Measurements from ENCODE around the gene DSCAML1.

The DSCAML1 gene

DNA sequence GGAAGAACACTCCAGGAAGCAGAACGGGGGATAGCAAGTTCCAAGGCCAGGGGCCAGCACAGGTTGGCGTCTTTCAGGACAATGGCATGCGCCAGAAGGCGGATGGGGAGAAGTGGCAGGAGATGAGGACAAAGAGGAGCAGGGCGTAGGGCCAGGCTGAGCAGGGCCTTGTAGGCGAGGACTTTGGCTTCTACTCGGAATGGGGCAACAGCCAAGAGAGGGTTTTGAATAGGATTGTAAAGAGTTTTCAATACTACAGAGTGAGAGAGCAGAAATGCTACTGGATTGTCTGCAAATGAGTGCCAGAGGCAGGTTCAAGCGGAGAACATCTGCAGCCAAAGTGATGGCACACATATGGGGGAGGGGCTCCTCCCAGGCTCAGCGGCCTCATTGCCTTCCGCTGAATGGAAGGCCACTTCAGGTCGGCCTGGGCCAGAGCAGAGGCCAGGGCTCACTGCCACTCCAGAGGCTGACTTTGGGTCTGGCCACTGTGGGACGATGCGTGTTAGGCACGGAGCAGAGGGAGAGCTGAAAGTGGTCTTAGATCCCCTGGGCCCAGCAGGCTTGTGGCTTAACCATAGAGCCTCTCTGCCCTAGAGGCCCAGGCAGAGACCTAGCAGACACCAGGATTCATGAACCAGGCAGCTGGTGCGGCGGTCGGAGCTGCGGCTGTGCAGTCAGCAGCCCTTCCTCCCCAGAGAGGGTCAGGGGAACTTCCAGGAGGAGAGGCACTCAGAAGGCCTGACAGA is 118.2 kb downstream of the DSCAML1 start:
- H3K4me3 ChIP-seq (ENCODE audit: low read depth, low read length), result no peak overlapping the region
- no peak for DNase-seq (ENCODE audit: low read depth)

DNA sequence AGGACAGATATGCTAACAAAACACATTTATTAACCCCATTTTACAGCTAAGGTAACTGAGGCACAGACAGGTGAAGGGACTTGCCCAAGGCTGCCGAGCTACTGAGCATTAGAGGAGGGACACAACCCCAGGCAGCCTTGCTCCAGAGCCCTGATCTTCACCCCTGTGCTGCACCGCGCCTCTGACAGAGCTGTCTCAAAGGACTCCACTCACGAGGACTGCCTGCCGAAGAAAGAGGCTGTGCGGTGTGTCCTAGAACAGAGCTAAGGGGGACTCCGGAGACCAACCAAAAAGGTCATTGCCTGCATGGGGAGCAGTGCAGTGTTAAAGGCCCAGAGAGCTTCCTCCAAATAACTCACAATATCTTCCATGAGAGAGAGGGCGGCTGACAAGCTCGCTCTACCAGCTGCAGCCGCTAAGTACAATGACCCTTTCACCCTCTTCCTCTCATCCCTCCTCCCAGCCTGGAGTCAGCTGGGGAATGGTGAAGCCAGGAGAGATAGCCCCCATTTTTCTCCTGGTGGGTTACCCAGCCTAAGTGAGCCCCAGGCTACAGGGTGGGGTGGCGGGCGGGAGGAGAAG is 119.2 kb downstream of the DSCAML1 start:
- DNase-seq (ENCODE audit: low read depth), result no peak
- H3K4me3 ChIP-seq (ENCODE audit: low read depth, low read length), result no peak overlapping the region

DNA sequence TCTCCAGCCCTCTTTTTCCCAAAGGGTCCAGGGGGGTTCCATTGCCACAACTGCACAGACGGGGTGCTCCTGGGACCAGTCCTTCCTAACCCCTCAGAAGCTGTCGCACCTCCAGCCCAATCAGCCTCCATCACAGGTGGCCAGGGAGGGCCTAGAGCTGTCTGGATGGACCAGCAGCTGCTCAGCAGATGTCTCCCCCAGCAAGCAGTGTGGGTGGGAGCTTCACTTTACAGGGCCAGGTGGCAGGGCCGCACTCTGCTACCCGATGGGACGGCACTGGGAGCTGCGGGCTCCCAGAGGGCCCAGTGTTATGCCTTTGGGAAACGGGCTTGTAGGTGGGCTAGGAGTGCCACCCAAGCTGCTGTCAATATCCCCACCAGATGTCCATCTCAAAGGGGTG is 120.5 kb downstream of the DSCAML1 start:
- H3K4me3 ChIP-seq (ENCODE audit: low read depth, low read length), result no peak overlapping the region
- no peak for DNase-seq (ENCODE audit: low read depth)

DNA sequence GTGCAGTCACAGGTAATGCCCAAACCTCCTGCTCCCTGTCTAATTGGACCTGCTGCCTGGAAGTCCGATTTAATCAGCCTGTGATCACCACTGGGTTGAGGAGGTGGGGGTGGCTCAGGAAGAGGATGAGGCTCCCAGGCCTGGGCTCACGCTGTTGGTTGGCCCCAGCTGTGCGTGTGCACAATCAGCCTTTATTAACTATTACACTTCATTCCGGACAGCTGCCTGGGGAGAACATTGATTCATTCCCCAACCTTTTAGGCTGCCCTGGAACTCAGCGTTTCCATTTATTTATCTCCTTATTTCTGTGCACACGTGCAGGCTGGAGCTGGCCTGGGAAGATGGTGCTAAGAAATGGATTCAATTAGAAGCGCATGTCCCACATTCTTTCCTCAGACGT is 123.4 kb downstream of the DSCAML1 start:
- H3K4me3 ChIP-seq (ENCODE audit: low read depth, low read length), result no peak overlapping the region

GRCh38 chr11:117671370-117671769 is 125.6 kb downstream of the DSCAML1 start:
- no peak overlapping the region for H3K4me3 ChIP-seq (ENCODE audit: low read depth, low read length)
- no peak for DNase-seq (ENCODE audit: low read depth)

More for the DNA sequence above, 123.4 kb downstream of the DSCAML1 start:
- DNase-seq (ENCODE audit: low read depth), result no peak

DNA sequence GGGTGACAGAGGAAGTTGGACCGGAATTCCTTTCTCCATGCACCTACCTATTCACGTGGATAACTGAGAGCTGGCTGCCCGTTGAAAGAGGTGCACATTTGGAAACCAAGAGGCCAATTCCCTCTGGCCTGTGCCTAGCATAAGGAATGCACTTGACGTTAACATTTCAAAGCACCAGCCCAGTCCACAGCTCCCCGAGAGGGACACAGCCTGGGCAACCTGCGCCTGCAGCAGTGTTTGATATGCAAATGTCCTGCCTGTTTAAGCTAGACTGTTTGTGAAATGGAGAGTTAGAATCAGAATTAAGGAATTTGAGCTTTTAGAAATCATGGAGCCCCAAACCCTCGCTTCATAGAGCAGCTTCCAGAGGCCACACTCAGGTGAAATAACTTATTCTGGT is 126.1 kb downstream of the DSCAML1 start:
- H3K4me3 ChIP-seq (ENCODE audit: low read depth, low read length), result no peak overlapping the region
- DNase-seq (ENCODE audit: low read depth), result no peak

GRCh38 chr11:117670443-117670842 is 126.6 kb downstream of the DSCAML1 start:
- no peak for DNase-seq (ENCODE audit: low read depth)
- no peak overlapping the region for H3K4me3 ChIP-seq (ENCODE audit: low read depth, low read length)

DNA sequence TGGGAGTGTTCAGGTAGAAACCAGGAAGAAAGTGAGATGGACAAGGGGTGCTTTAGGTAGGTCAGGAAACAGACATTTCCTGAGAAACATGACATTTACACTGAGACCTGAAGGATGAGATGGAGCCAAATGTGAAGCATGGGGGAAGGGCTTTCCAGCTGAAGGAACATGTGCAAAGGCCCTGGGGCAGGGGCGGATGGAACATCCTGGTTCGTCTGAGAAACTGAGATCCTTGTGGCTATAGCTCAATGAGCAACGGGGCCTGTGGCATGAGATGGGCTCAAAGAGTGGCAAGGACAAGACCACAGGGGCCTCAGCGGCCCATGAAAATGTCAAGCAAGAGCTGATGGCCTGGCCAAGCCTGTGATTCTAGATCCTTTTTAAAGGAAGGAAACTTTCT is 127.4 kb downstream of the DSCAML1 start:
- DNase-seq (ENCODE audit: low read depth), result no peak
- H3K4me3 ChIP-seq (ENCODE audit: low read depth, low read length), result no peak overlapping the region

DNA sequence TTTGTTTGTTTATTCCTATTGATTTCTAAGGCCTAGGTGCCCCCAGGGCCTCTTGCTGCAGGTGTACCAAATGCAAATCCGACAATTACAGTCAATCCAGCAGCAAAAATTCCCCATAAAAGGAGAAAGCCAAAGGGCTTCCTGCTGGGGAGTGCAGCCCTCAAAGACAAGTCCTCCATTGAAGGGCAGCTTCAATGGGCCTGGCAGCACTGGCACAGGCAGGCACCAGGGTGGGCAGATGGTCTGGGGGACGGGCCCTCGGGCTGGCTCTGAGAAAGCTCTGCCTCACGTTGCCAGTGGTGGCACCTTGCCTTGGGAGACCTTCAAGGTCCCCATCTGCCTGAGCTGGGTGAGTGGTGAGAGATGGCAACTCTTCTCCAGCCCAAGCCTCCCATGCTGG is 128.0 kb downstream of the DSCAML1 start:
- DNase-seq (ENCODE audit: low read depth), result no peak
- no peak overlapping the region for H3K4me3 ChIP-seq (ENCODE audit: low read depth, low read length)

- DNase-seq (ENCODE audit: low read depth), result no peak
- no peak overlapping the region for H3K4me3 ChIP-seq (ENCODE audit: low read depth, low read length)
Measured at GRCh38 chr11:117668321-117668751, 128.7 kb downstream of the DSCAML1 start.

DNA sequence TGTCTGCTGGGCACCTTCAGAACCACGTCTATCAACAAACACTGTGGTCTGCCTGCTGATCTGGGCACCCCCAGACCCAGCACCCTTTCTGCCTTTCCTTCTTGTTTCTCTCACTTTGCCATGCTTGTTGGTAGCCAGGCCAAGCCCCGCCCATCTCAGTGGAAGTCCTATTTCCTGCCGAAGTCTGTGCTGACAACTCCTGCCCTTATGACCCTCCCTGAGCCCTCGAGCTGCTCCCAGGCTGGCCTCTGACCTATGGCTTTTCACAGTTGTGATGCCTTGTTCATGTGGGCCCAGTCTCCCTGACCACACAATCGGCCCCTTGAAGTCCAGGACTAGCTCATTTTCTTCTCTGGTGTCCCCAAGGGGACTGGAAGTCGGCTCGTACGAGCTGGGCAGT is 132.1 kb downstream of the DSCAML1 start:
- no peak overlapping the region for H3K4me3 ChIP-seq (ENCODE audit: low read depth, low read length)
- no peak for DNase-seq (ENCODE audit: low read depth)

DNA sequence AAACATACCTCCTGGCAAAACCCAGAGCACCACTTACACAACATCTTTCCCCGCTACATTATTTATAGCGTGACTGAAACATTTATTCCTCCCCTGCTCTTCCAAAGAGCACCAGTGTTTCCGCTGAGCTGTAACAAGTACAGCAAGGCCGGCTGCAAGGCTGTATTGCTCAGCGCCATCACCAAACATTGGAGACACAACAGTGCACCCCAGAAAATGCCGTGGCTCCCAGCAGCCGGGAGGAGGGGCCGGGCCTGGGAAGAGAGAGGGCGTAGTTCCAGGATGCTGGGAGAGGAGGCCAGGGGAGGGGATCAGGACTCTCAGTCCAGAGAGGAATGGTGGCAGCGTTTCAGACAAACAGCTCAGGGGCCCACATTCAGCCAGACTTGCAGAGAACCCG is 133.2 kb downstream of the DSCAML1 start:
- DNase-seq (ENCODE audit: low read depth), result no peak
- H3K4me3 ChIP-seq (ENCODE audit: low read depth, low read length), result no peak overlapping the region

GRCh38 chr11:117663414-117663813 is 133.6 kb downstream of the DSCAML1 start:
- no peak overlapping the region for H3K4me3 ChIP-seq (ENCODE audit: low read depth, low read length)
- DNase-seq (ENCODE audit: low read depth), result no peak

DNA sequence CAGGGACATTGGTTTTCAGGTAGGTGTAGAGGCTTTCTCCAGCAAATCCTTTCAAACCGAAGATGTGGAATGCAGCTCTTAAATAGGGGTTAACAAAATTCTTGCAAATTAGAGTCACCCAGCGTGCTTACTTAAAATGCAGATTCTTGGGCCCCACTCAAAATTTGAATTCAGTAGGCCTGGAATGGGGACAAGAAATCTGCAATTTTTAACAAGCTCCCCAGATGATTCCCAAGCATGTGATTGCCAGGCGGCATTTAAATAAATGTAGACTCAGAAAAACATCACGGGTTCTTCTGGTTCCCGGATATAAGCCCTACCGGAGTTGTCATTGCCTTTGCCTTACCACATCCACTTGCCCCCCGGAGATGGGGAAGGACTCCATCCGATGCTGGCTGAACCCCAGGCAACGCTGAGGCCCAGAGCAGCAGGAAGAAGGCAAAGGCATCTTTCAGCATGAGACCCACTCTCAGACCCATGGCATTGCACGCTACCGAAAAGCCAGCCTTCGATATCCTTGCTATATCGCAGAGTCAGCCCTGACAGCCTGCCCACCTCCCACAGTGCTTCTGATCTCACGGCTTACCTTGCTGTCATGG is 134.2 kb downstream of the DSCAML1 start:
- no peak for DNase-seq (ENCODE audit: low read depth)
- no peak overlapping the region for H3K4me3 ChIP-seq (ENCODE audit: low read depth, low read length)

DNA sequence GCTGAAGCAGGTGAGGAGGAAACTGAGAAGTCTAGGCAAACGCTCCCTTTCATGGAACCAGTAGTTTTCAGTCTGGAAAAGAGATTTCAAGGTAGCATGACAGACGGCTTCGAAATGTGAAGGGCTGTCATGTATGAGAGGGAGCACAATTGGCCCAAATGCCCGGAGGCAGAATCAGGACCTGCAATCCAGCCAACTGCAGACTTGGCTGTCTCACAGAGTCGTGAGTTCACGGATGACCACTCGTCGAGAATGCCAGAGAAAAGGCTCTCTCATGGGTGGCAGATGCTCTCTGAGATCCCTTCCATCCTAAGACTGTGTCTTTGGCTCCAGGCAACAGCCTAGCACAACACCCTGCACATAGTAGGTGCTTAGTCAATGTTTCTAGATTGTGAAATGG is 134.8 kb downstream of the DSCAML1 start:
- no peak for DNase-seq (ENCODE audit: low read depth)
- no peak overlapping the region for H3K4me3 ChIP-seq (ENCODE audit: low read depth, low read length)

DNA sequence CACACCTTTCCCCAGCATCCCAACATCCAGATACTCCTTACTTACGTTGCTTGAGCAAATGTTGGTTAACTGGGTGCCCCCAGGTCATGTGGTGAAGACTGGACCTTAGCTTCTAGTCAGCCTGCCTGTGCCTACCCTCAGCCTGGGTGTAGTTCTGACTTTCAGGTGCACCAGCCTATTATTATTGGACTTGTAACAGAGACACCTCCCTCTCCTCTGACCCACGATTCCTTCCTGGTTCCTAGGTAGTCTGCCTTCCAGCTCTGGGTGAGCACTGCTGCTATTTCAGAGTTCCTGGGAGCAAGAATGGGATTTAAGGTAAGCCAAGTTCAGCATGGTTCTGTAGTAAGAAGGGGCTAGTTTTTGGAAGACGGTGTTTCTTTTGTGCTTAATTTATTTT is 138.2 kb downstream of the DSCAML1 start:
- no peak overlapping the region for H3K4me3 ChIP-seq (ENCODE audit: low read depth, low read length)
- DNase-seq (ENCODE audit: low read depth), result no peak

- H3K4me3 ChIP-seq (ENCODE audit: low read depth, low read length), result no peak overlapping the region
- DNase-seq (ENCODE audit: low read depth), result no peak
Measured at GRCh38 chr11:117657794-117658193, 139.2 kb downstream of the DSCAML1 start.

DNA sequence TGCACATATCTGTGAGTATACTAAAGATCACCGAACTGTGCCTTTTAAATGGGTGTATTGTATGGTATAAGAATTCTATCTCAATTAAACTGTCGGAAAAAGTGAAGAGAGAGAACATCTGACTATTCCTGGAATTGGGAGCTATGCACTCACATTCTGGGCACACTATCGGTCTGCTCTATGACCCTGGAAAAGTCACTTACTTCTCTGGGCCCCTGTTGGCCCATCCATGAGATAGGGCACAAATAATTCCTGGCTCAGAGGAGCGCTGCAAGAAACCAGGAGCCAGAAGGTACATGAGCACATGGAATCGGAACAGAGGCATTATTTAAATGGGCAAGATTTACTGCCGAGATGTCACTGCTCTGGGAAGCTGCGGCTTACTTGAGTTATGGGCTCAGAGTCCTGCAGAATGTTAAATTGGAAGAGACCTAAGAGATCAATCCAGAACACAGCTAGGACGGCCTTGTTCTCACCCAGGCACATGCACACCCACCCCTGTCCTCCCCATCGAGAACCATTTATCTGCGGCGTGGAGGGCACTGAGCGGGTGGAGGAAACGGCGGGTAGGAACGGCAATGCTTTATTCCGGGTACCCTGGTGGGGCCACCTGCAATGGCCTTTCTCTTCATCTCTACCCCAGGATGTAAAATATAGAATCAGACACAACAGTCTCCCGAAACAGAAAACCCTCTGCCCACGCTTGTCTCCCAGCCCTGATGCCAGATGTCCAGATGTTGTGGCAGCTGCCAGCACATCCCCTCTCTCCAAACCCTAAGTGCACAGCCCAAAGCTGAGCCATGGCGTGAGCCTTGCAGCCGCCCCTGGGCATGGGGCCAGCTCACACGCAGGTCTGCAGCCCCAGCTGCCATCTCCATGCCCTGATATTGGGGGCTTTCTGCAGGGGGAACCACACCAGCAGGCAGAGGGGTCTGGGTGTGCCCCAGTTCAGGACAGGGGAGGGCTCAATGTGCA is 142.4 kb downstream of the DSCAML1 start:
- no peak overlapping the region for H3K4me3 ChIP-seq (ENCODE audit: low read depth, low read length)
- no peak for DNase-seq (ENCODE audit: low read depth)

DNA sequence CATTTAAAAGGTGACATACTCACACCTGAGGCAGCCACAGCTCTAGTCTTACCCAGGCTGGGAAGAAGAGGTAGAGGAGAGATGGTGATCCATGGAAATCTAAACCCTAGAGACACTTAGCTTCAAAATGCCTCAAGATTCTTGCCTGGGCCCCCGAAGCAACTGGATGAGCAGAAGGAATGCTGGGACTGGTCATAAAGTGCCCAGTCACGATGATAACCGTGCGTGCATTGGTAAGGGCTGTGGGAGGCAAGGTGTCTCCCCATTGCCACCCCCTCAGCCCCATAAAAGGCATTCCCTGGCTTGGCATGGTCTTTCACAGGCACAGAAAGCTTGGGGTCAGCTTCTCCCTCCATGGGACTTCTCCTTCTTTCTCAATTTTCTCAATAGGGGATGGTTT is 144.5 kb downstream of the DSCAML1 start:
- no peak overlapping the region for H3K4me3 ChIP-seq (ENCODE audit: low read depth, low read length)
- DNase-seq (ENCODE audit: low read depth), result no peak
